ENCODE results near the gene RBBP8NL. TPM values are rescaled to one million over a fixed set of nuclear protein-coding genes. Genes with fewer than 3 reads are reported as not detected.

RBBP8NL gene
- total RNA-seq, 2 experiments from 2014 or later: not detected

DNA sequence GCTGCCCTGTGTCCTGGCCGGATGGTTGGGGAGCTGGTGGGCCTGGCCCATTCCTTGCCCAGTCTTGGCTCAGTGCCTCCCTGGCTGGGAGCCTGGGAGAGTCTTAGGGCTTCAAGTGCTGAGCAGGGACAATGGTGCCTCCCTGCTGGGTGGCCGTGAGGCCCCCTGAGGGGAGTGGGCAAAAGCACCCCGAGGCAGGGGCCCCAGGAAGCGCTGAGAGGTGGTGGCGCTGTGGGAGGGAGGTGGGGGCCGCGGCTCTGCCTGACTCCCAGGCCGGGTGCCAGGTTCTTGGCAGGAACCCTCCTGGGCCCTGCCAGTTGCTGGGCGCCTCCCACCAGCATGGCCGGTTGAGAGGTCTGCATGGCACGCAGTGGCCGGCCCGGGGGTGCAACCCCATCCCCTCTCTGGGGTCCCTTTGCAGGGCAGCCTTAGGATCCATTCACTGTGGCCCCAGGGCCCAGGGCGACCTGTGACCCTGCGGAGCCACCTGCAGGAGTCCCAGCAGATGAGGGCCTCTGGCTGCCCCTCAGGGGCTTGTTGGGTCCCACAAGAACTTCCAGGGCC is 49.6 kb downstream of the RBBP8NL start:
- intact Hi-C loops (cut with DNase I, micrococcal nuclease): no loop called here
- peaks cover 4% of the 10 kb centered on the region for H3K9me3 Mint-ChIP-seq
- DNase-seq (no peak), ATAC-seq (ENCODE audit: poor library complexity) (no peak)
- no peak for TF ChIP-seq CTCF (IDR thresholded peaks at IDR 0.05)
- H3K27ac ChIP-seq (ENCODE audit: low read depth in 1 of 2, low read length in 2 of 2): no peak overlapping the region
- no peak overlapping the region for H3K27ac Mint-ChIP-seq
- CTCF ChIA-PET: no interaction called here
- POLR2A ChIA-PET: no interaction called here
- peaks cover 11% of the 10 kb centered on the region for H3K4me1 Mint-ChIP-seq (ENCODE audit: low read depth)
- H3K36me3 ChIP-seq (ENCODE audit: insufficient read depth, low read length): no peaks in the 10 kb centered on the region
- no peaks in the 10 kb centered on the region for H3K9me3 ChIP-seq (ENCODE audit: control insufficient read depth in 1 of 2, insufficient read depth in 1 of 2, low read length in 2 of 2)
- no peak overlapping the region for H3K4me3 ChIP-seq (ENCODE audit: low read length)
- H3K36me3 Mint-ChIP-seq (ENCODE audit: low read depth): peaks cover 11% of the 10 kb centered on the region
- peaks cover 4% of the 10 kb centered on the region for H3K27me3 Mint-ChIP-seq
- peaks cover 4% of the 10 kb centered on the region for H3K4me1 ChIP-seq (ENCODE audit: insufficient read depth, low read length)
- no peak overlapping the region for H3K4me3 Mint-ChIP-seq
- H3K27me3 ChIP-seq (ENCODE audit: control insufficient read depth in 1 of 2, insufficient read depth in 2 of 2, low read length in 2 of 2): no peaks in the 10 kb centered on the region

DNA sequence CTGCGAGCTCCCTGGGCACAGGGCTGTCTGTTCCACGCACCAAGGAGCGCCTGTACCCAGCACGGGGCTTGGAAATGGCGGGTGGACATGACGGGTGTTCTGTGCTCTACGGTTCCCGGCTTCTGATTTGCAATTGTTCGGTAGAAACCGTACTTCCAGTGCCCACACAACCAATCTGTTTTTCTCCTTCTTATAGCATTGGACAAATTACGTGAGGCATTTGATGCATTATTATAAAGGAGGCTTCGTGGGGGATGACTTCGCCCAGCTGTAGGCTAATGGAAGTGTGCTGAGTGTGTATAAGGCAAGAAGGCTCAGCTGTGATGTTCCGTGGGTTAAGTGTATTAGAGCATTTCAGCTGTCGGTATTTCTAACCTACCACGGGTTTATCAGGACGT is 50.3 kb downstream of the RBBP8NL start:
- Histone ChIP-seq H3K4me3 (ENCODE audit: low read length) (no peak overlapping the region), H3K27me3 (ENCODE audit: control insufficient read depth in 1 of 2, insufficient read depth in 2 of 2, low read length in 2 of 2) (no peaks in the 10 kb centered on the region), H3K36me3 (ENCODE audit: insufficient read depth, low read length) (no peaks in the 10 kb centered on the region), H3K27ac (ENCODE audit: low read depth in 1 of 2, low read length in 2 of 2) (no peak overlapping the region), H3K4me1 (ENCODE audit: insufficient read depth, low read length) (no peaks in the 10 kb centered on the region), H3K9me3 (ENCODE audit: control insufficient read depth in 1 of 2, insufficient read depth in 1 of 2, low read length in 2 of 2) (no peaks in the 10 kb centered on the region)
- DNase-seq (no peak), ATAC-seq (ENCODE audit: poor library complexity) (no peak)
- intact Hi-C loops (cut with DNase I, micrococcal nuclease): no loop called here
- TF ChIP-seq CTCF (IDR thresholded peaks at IDR 0.05): no peak
- H3K36me3 Mint-ChIP-seq (ENCODE audit: low read depth): peaks cover 5% of the 10 kb centered on the region
- peaks cover 4% of the 10 kb centered on the region for H3K27me3 Mint-ChIP-seq
- ChIA-PET CTCF (no interaction called here), POLR2A (no interaction called here)
- peaks cover 4% of the 10 kb centered on the region for H3K9me3 Mint-ChIP-seq
- no peak overlapping the region for H3K4me3 Mint-ChIP-seq
- no peak overlapping the region for H3K27ac Mint-ChIP-seq
- H3K4me1 Mint-ChIP-seq (ENCODE audit: low read depth): peaks cover 5% of the 10 kb centered on the region

DNA sequence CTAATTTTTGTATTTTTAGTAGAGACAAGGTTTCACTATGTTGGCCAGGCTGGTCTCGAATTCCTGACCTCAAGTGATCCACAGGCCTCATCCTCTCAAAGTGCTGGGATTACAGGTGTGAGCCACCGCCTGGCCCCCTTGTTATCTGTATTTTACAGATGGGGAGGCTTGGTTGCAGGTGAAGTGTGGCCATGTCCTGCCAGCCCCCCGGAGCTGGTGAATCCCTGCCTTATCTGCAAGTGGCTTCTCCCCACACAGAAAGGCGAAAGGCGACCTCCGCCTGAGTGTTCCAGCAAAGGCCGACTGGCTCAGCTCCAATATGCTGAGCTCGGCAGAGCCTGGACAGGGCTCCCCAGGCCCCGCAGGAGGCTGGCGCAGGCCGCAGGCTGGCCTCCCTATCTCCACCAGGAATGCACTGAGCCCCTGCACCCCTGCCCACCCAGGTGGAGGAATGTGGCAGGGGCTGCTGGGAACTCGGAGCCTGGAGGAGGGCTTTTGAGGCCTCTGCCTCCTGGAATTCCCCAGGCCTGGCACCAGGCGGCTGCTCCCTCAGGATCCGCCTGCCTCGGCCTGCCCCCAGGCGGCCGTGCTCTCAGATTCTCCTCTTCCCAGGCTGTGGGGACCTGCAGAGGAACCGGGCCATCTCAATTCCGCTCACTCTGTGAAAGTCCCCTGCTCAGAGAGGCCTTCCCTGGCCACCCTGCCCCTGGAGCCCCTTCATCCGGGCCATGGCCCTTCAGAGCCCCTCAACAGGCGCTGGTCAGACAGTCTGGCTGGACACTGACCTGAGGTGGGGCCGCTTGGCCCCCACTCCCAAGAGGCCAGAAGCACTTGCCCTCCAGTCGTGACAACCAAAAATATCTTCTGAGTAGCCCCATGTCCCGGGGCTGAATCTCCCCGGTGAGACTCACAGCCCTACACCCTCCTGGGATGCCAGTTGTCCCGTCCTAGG is 51.0 kb downstream of the RBBP8NL start:
- no peaks in the 10 kb centered on the region for H3K36me3 ChIP-seq (ENCODE audit: insufficient read depth, low read length)
- no peaks in the 10 kb centered on the region for H3K9me3 ChIP-seq (ENCODE audit: control insufficient read depth in 1 of 2, insufficient read depth in 1 of 2, low read length in 2 of 2)
- ATAC-seq (ENCODE audit: poor library complexity): no peak
- H3K4me3 Mint-ChIP-seq: no peak overlapping the region
- no peaks in the 10 kb centered on the region for H3K36me3 Mint-ChIP-seq (ENCODE audit: low read depth)
- TF ChIP-seq CTCF (IDR thresholded peaks at IDR 0.05): no peak
- POLR2A ChIA-PET: no interaction called here
- H3K4me3 ChIP-seq (ENCODE audit: low read length): no peak overlapping the region
- peaks cover 4% of the 10 kb centered on the region for H3K27me3 Mint-ChIP-seq
- no peak for DNase-seq
- CTCF ChIA-PET: no interaction called here
- H3K9me3 Mint-ChIP-seq: no peaks in the 10 kb centered on the region
- intact Hi-C loops (cut with DNase I, micrococcal nuclease): no loop called here
- H3K4me1 Mint-ChIP-seq (ENCODE audit: low read depth): no peaks in the 10 kb centered on the region
- no peak overlapping the region for H3K27ac ChIP-seq (ENCODE audit: low read depth in 1 of 2, low read length in 2 of 2)
- H3K27me3 ChIP-seq (ENCODE audit: control insufficient read depth in 1 of 2, insufficient read depth in 2 of 2, low read length in 2 of 2): no peaks in the 10 kb centered on the region
- H3K4me1 ChIP-seq (ENCODE audit: insufficient read depth, low read length): no peaks in the 10 kb centered on the region
- no peak overlapping the region for H3K27ac Mint-ChIP-seq

Data from CD4-positive, alpha-beta T cell (primary cell).